IMR-90 (cell line): ENCODE measurements around the gene TMA16.

Experiments used
- POLR2A ChIP-seq: IDR thresholded peaks from 2 replicates; pipeline ENCODE4 v1.6.1; 2012; ENCODE audit warnings: mild to moderate bottlenecking, low read depth, low read length
- TF ChIP-seq, protein P1 (sequence below): conservative IDR thresholded peaks from 2 replicates; pipeline ENCODE4 v1.5.1; 2012; ENCODE audit warnings: mild to moderate bottlenecking, low read depth, low read length, improper control_type of control experiment

DNA sequence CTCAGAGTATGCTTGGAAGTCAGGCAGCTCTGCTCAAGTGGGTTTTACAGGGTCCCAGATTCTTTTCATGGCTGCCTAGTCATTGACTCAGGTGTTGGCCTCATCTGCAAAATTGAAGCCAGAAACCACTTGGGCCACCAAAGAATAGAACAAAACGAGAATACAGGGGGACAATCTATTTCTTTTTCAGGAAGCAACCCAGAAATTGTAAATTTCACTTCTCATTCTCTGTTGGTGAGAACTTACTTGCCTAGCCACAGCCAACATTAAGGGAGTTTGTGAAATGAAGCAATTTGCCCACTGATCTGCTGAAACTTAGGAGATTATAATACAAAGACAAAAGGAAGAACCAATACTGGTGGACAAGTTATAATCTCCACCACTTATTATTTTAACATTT lies 12.3 kb upstream of the TMA16 start:
- TF ChIP-seq, protein P1, sequence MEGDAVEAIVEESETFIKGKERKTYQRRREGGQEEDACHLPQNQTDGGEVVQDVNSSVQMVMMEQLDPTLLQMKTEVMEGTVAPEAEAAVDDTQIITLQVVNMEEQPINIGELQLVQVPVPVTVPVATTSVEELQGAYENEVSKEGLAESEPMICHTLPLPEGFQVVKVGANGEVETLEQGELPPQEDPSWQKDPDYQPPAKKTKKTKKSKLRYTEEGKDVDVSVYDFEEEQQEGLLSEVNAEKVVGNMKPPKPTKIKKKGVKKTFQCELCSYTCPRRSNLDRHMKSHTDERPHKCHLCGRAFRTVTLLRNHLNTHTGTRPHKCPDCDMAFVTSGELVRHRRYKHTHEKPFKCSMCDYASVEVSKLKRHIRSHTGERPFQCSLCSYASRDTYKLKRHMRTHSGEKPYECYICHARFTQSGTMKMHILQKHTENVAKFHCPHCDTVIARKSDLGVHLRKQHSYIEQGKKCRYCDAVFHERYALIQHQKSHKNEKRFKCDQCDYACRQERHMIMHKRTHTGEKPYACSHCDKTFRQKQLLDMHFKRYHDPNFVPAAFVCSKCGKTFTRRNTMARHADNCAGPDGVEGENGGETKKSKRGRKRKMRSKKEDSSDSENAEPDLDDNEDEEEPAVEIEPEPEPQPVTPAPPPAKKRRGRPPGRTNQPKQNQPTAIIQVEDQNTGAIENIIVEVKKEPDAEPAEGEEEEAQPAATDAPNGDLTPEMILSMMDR, result no peak
- TF ChIP-seq POLR2A, result no peak
